ENCODE data around the gene CERS4.

Gene CERS4

DNA sequence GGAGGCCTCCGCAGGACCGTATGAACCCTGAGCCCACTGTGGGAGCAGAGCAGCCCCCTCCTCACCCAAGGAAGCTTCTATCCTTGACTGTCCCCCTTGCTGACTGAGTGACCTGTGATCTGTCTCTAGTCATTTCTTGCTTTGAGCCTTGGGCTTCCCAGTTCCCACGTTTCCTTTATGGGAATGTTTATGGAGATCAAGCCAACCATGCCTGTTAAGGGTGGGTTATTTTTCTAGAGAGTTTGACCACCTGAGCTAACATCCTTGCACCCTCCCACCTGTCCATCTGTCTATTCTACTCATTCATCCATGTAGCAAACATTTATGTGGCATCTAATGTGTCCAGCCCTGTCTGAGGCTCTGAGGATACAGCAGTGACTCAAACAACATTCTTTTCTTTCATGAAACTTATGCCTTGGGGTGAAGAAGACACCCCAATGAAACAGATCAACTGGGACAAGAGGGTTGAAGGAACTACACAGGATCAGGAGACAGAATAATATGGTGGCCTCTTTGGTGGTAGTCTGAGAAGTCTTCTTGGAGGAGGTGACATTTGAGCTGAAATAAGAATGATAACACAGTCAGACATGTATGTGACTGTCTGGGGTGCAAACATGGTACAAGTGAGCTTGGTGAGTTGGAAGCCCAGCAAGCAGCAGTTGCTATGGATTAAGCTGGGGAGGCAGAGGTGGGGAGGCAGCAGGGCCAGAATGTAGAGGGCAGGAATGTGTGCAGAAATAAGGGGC, 30.5 kb downstream of the CERS4 start:
- H3K27ac ChIP-seq (ENCODE audit: low read length) = no peak overlapping the region
- H3F3A ChIP-seq (ENCODE audit: insufficient read depth, low read length) = no peaks in the 10 kb centered on the region
- no peaks in the 10 kb centered on the region for H3K9me2 ChIP-seq (replicated peaks; ENCODE audit: insufficient read depth, low read length)
- no peaks in the 10 kb centered on the region for H4K20me1 ChIP-seq (ENCODE audit: insufficient read depth, low read length)
- no peak for TF ChIP-seq EZH2phosphoT487 (IDR thresholded peaks at IDR 0.05; ENCODE audit: low read length)
- TF ChIP-seq EZH2 (optimal IDR thresholded peaks at IDR 0.05; ENCODE audit: low read depth, low read length) = no peak
- TF ChIP-seq, protein P1, sequence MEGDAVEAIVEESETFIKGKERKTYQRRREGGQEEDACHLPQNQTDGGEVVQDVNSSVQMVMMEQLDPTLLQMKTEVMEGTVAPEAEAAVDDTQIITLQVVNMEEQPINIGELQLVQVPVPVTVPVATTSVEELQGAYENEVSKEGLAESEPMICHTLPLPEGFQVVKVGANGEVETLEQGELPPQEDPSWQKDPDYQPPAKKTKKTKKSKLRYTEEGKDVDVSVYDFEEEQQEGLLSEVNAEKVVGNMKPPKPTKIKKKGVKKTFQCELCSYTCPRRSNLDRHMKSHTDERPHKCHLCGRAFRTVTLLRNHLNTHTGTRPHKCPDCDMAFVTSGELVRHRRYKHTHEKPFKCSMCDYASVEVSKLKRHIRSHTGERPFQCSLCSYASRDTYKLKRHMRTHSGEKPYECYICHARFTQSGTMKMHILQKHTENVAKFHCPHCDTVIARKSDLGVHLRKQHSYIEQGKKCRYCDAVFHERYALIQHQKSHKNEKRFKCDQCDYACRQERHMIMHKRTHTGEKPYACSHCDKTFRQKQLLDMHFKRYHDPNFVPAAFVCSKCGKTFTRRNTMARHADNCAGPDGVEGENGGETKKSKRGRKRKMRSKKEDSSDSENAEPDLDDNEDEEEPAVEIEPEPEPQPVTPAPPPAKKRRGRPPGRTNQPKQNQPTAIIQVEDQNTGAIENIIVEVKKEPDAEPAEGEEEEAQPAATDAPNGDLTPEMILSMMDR (IDR thresholded peaks at IDR 0.05; ENCODE audit: low read length) = no peak
- peaks cover 10% of the 10 kb centered on the region; the same call in 1 of the 2 replicates for H3K4me1 ChIP-seq (ENCODE audit: low read length)
- no peaks in the 10 kb centered on the region for H3K9me3 ChIP-seq (replicated peaks; ENCODE audit: insufficient read depth, low read length)
- peak overlapping the region; percentile 55; the same call in 1 of the 2 replicates for H3K4me2 ChIP-seq (ENCODE audit: low read depth, low read length)
- H3K9ac ChIP-seq (ENCODE audit: low read length) = no peak overlapping the region
- peaks cover 51% of the 10 kb centered on the region for H3K27me3 ChIP-seq (replicated peaks; ENCODE audit: insufficient read depth, low read length)
- peak overlapping the region; percentile 25 for H2AFZ ChIP-seq (ENCODE audit: low read length)
- no peak for DNase-seq
- no peaks in the 10 kb centered on the region for H3K79me2 ChIP-seq (ENCODE audit: low read length)
- no peaks in the 10 kb centered on the region for H3K36me3 ChIP-seq (replicated peaks; ENCODE audit: insufficient read depth, low read length)
- no peak overlapping the region for H3K4me3 ChIP-seq (ENCODE audit: low read length)

DNA sequence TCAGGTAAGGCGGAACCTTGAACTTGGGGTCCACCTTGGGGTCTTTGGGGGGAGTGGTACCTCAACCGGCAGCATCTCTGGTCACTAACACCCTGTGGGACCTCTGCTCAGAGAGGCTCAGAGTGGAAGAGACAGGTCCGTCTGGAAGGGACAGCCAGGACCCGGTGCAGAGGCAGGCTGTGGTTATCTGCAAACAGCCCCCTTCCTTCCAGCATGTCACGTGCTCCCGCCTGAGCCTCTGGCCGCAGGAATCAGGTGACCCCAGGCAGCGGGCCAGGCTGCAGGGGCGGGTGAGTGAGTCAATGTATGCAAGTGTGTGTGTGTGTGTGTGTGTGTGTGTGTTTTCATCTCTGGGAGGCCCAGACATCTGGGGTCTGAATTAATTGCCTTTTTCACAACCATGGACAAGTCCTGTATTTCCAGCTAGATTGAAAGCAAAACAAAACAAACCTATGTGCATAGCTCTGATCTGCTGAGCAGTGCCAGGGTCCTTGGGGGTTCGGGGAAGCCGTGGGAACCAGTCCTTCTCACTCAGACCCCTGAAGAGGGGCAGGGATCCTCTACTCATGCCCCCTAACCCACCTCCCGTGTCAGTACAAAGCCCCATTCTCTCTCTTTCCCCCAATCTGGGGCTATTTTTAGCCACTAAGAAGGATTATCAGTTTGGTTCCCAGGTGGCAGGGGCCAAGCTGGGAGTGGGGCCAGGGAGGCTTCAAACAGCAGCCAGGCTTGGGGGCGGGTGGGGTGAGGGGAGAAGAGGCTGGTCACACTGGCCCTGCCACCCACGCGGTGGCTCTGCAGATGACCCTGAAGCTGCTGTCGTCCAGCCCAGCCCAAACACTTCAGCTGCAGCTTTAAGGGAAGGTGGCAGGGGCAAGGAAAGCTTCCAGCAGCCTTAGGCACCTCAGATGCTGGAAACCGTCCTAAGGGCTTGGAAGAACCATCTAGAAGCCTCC, 31.4 kb downstream of the CERS4 start:
- Histone ChIP-seq H3K27ac (ENCODE audit: low read length) (no peak overlapping the region), H4K20me1 (ENCODE audit: insufficient read depth, low read length) (no peaks in the 10 kb centered on the region), H3F3A (ENCODE audit: insufficient read depth, low read length) (no peaks in the 10 kb centered on the region), H3K4me2 (ENCODE audit: low read depth, low read length) (peak overlapping the region; percentile 55; the same call in 1 of the 2 replicates), H3K9me2 (replicated peaks; ENCODE audit: insufficient read depth, low read length) (no peaks in the 10 kb centered on the region), H3K79me2 (ENCODE audit: low read length) (no peaks in the 10 kb centered on the region), H3K36me3 (replicated peaks; ENCODE audit: insufficient read depth, low read length) (no peaks in the 10 kb centered on the region), H3K9me3 (replicated peaks; ENCODE audit: insufficient read depth, low read length) (no peaks in the 10 kb centered on the region), H3K4me3 (ENCODE audit: low read length) (peak overlapping the region; percentile 8; the same call in 1 of the 2 replicates), H3K27me3 (replicated peaks; ENCODE audit: insufficient read depth, low read length) (peaks cover 49% of the 10 kb centered on the region), H3K9ac (ENCODE audit: low read length) (no peak overlapping the region), H3K4me1 (ENCODE audit: low read length) (peaks cover 10% of the 10 kb centered on the region; the same call in 1 of the 2 replicates), H2AFZ (ENCODE audit: low read length) (peak overlapping the region; percentile 25)
- peak; percentile 41 for DNase-seq
- TF ChIP-seq EZH2 (optimal IDR thresholded peaks at IDR 0.05; ENCODE audit: low read depth, low read length) (no peak), EZH2phosphoT487 (IDR thresholded peaks at IDR 0.05; ENCODE audit: low read length) (no peak)
- TF ChIP-seq, protein P1 (IDR thresholded peaks at IDR 0.05; ENCODE audit: low read length) = no peak

DNA sequence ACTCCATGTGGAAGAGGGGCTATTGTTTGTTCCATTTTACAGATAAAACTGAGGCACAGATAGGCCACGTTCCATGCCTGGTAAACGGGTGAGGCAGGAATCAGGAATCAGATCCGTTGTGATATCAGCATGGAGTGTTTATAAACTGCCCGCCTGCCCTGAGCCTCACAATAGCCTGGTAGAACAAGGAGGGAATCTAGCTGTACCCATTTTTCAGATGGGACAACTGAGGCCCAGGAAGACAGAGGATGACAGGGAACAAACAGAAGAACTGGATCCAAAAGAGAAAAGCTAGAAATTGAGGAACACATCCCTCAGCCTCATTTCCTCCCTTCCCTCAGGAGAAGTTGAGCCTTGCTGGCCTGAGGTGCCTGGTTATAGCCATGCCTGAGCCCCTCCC, 32.5 kb downstream of the CERS4 start:
- Histone ChIP-seq H3K36me3 (replicated peaks; ENCODE audit: insufficient read depth, low read length) (no peaks in the 10 kb centered on the region), H4K20me1 (ENCODE audit: insufficient read depth, low read length) (no peaks in the 10 kb centered on the region), H3K79me2 (ENCODE audit: low read length) (no peaks in the 10 kb centered on the region), H2AFZ (ENCODE audit: low read length) (no peak overlapping the region), H3K4me3 (ENCODE audit: low read length) (no peak overlapping the region), H3F3A (ENCODE audit: insufficient read depth, low read length) (no peaks in the 10 kb centered on the region), H3K9me2 (replicated peaks; ENCODE audit: insufficient read depth, low read length) (no peaks in the 10 kb centered on the region), H3K9me3 (replicated peaks; ENCODE audit: insufficient read depth, low read length) (no peaks in the 10 kb centered on the region), H3K27me3 (replicated peaks; ENCODE audit: insufficient read depth, low read length) (peaks cover 60% of the 10 kb centered on the region), H3K27ac (ENCODE audit: low read length) (no peak overlapping the region), H3K9ac (ENCODE audit: low read length) (no peak overlapping the region), H3K4me2 (ENCODE audit: low read depth, low read length) (no peak overlapping the region), H3K4me1 (ENCODE audit: low read length) (peaks cover 10% of the 10 kb centered on the region; the same call in 1 of the 2 replicates)
- no peak for DNase-seq
- TF ChIP-seq EZH2 (optimal IDR thresholded peaks at IDR 0.05; ENCODE audit: low read depth, low read length) (no peak), EZH2phosphoT487 (IDR thresholded peaks at IDR 0.05; ENCODE audit: low read length) (no peak)
- TF ChIP-seq, protein P1 (IDR thresholded peaks at IDR 0.05; ENCODE audit: low read length) = no peak

Measured in MM.1S (cell line).